Ovary (tissue), 9 donors: ENCODE data around the gene HORMAD2. TPM values are rescaled to one million over a fixed set of nuclear protein-coding genes. Genes with fewer than 3 reads are reported as not detected.

Experiments used
- DNase-seq, 5 donors: peaks; one replicate each; pipeline ENCODE4 v3.0.0-alpha.2; 2019 to 2020
- H3K27ac ChIP-seq, 2 donors: fragments of 200-600 bp; one replicate each; pipeline versions ENCODE4 v1.5.1 to v1.8.0; 2019 to 2022
- H3K27me3 ChIP-seq: fragments of 200-600 bp; one replicate; pipeline ENCODE4 v1.8.0; 2022
- H3K36me3 ChIP-seq: fragments of 200-600 bp; sonication (generic); one replicate; pipeline ENCODE4 v1.5.1; 2019
- H3K4me1 ChIP-seq: one replicate; pipeline ENCODE4 v1.8.1; 2013; ENCODE audit warnings: mild to moderate bottlenecking, moderate library complexity; ENCODE audit not compliant: insufficient read depth
- H3K4me3 ChIP-seq: fragments of 200-600 bp; sonication (generic); one replicate; pipeline ENCODE4 v1.5.1; 2017
- H3K9me3 ChIP-seq, 2 donors: fragments of 200-600 bp in 1 of 2; sonication (generic) in 1 of 2; one replicate each; pipeline versions ENCODE4 v1.5.1 to v1.8.1; 2013 to 2019; ENCODE audit warnings: mild to moderate bottlenecking in 1 of 2, moderate library complexity in 1 of 2
- EP300 ChIP-seq: sonication (generic); formaldehyde crosslinking; IDR thresholded peaks from one replicate; pipeline ENCODE4 v1.6.1; 2017; ENCODE audit warnings: antibody characterized with exemption
- POLR2A ChIP-seq: fragments of 450-650 bp; IDR thresholded peaks from one replicate; pipeline ENCODE4 v1.6.1; 2017; ENCODE audit warnings: antibody characterized with exemption, mild to moderate bottlenecking, moderate library complexity
- WGBS, 3 donors: extraction: QIAGEN DNeasy Blood & Tissue Kit in 1 of 3; methylation state at CpG; one replicate each; pipeline versions ENCODE4 v1.1.5 to v1.1.7; 2013 to 2017; 5-methylcytosine and 5-hydroxymethylcytosine counted together
- intact Hi-C, 4 donors: fragments of 100-400 bp; cut with DNase I; formaldehyde crosslinking; loops; one replicate each; pipeline versions ENCODE4 v1.11.0 to v1.15.1; 2022 to 2023
- polyA plus RNA-seq, 2 donors: library from polyadenylated mRNA; stranded (reverse); fragments of 200-250 nt in 1 of 2; fragments of 350-450 nt in 1 of 2; fragmentation: Illumina TruSeq in 1 of 2; extraction: RNeasy Lipid Tissue Mini Kit (QIAGEN cat#74804) in 1 of 2; gene quantifications; one replicate each; pipeline ENCODE4 v1.2.3, GENCODE V29; 2013 to 2014
- total RNA-seq, 7 donors: library from RNA; depleted of rRNA in 2 of 7; stranded (reverse); fragments of >200 nt in 2 of 7; fragmentation: NEBNext Ultra II Directional in 3 of 7; extraction: Animal tissue kit (Norgen Biotek cat#: 25700) in 3 of 7; gene quantifications; one replicate each; pipeline versions ENCODE4 v1.1.0 to v1.2.4, GENCODE V29; 2016 to 2023
- TF ChIP-seq, protein P1 (sequence below), 3 donors: fragments of 450-650 bp in 2 of 3; fragments of 200-600 bp in 1 of 3; IDR thresholded peaks; one replicate each; pipeline versions ENCODE4 v1.5.1 to v1.8.0; 2016 to 2022; ENCODE audit warnings: antibody characterized with exemption in 3 of 3, mild to moderate bottlenecking in 1 of 3
- donor health status: DM: no; HTN: no; CAD: no; lungs with moderate emphysema.
- donor health status: DM: no; HTN: no; CAD: no.
- donor health status: Bipolar disorder and iron deficiency.
- donor health status: DM: yes; HTN: yes; CAD: no.
- donor health status: DM: no; HTN: no; CAD: no.
- donor health status: DM: yes; HTN: yes; CAD: no.

Gene HORMAD2
- total and polyA plus RNA-seq, 9 donors = not detected

DNA sequence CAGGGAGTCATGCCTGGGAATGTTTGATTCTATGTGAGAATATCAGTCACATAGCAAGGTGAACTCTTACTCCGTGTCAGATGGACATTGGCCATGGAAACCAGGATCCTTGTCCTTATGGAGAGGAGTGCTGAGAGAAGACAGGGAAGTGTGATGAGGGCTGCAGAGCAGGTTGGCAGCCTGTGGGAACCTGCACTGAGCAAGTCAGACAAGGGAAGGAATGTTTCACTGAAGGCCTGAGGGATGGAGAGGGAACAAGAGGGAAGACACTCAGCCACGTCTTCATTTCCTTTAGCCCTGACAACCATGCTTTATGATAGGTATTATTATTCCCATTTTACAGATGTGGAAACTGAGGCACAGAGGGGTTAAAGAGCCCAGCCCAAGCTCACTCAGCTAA, 38.4 kb upstream of the HORMAD2 start:
- intact Hi-C loops = no loop called here
- H3K4me1 ChIP-seq = no peaks in the 10 kb centered on the region
- H3K27ac ChIP-seq = no peak overlapping the region
- H3K9me3 ChIP-seq = no peaks in the 10 kb centered on the region
- H3K4me3 ChIP-seq = no peak overlapping the region
- DNase-seq = no peak
- H3K36me3 ChIP-seq = no peaks in the 10 kb centered on the region
- 86 to 90% (median 90%) methylated on average over 2 of the region's 2 CpGs for WGBS, 3 donors
- TF ChIP-seq, protein P1, sequence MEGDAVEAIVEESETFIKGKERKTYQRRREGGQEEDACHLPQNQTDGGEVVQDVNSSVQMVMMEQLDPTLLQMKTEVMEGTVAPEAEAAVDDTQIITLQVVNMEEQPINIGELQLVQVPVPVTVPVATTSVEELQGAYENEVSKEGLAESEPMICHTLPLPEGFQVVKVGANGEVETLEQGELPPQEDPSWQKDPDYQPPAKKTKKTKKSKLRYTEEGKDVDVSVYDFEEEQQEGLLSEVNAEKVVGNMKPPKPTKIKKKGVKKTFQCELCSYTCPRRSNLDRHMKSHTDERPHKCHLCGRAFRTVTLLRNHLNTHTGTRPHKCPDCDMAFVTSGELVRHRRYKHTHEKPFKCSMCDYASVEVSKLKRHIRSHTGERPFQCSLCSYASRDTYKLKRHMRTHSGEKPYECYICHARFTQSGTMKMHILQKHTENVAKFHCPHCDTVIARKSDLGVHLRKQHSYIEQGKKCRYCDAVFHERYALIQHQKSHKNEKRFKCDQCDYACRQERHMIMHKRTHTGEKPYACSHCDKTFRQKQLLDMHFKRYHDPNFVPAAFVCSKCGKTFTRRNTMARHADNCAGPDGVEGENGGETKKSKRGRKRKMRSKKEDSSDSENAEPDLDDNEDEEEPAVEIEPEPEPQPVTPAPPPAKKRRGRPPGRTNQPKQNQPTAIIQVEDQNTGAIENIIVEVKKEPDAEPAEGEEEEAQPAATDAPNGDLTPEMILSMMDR (IDR thresholded peaks at IDR 0.05) = no peak
- TF ChIP-seq POLR2A (no peak), EP300 (no peak)
- no peaks in the 10 kb centered on the region for H3K27me3 ChIP-seq

DNA sequence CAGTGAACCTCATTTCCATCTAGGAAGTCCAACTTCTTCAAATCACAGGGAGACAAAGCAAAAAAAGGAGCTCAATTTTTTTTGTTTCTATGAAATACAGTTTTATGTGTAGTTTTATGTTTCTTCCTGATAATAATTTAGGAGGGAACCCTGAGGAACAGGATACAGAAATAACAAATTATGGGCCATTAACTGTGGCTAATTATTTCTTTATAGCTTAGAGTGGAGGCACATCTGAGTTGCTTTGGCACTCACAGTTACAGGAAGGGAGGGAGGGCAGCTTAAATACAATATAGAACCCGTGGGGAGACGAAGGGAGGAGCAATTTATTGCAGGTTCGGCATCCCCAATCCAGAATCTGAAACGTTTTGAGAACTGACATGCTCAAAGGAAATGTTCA, 37.1 kb upstream of the HORMAD2 start:
- Histone ChIP-seq H3K4me1 (no peaks in the 10 kb centered on the region), H3K36me3 (no peaks in the 10 kb centered on the region), H3K27ac (no peak overlapping the region), H3K4me3 (no peak overlapping the region), H3K27me3 (no peaks in the 10 kb centered on the region), H3K9me3 (no peaks in the 10 kb centered on the region)
- TF ChIP-seq POLR2A = no peak
- no peak for DNase-seq
- WGBS, 3 donors = 31 to 37% (median 32%) methylated on average over 4 of the region's 4 CpGs
- intact Hi-C loops = no loop called here

DNA sequence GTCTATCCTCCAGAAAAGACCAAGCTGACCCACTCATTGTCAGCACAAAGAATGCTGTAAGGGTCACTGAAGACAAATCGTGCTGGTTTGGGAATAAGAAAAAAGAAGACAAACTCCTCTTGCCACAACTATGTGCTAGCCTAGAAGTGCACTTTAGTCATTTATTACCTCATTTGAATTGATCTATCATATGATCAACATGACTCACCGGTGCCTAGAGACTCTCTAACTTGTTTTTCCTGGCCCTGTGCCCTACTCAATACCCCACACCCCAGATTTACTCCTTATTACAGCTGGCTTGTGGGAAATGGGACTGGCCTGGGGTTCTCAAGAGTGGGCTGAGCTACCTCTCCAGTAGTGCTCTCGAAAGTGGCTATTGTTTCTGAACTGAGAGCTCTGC, 35.9 kb upstream of the HORMAD2 start:
- H3K27me3 ChIP-seq = no peaks in the 10 kb centered on the region
- intact Hi-C loops = no loop called here
- H3K27ac ChIP-seq = no peak overlapping the region
- no peaks in the 10 kb centered on the region for H3K9me3 ChIP-seq
- H3K36me3 ChIP-seq = no peaks in the 10 kb centered on the region
- TF ChIP-seq, protein P1 (IDR thresholded peaks at IDR 0.05) = no peak
- no peak for TF ChIP-seq EP300
- no peak overlapping the region for H3K4me3 ChIP-seq
- WGBS, 3 donors = 30 to 37% (median 35%) methylated on average over 3 of the region's 3 CpGs
- H3K4me1 ChIP-seq = no peaks in the 10 kb centered on the region
- no peak for DNase-seq

DNA sequence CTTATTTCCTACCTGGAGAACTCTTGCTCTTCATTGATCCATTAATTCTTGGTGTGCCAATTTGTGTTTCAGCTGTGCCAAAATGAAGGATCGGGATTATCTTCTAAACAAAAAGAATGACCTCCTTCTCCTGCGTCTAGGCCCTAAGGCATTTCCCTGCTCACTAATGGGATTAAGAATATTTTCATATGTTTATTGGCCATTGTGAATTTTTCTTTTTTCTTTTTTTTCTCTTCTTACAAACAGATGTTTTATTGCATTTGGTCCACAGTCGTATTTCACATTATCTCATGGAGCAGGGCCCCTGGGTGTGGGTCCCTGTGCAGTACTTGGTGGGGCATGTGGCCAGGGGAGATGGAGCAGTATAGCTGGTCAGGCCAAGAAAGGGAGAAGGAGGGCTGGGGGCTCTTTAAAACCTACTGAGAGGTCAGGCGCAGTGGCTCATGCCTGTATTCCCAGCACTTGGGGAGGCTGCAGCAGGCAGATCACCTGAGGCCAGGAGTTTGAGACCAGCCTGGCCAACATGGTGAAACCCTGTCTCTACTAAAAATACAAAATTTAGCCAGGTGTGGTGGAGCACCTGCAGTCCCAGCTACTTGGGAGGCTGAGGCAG, 35.3 kb upstream of the HORMAD2 start:
- Histone ChIP-seq H3K4me1 (no peaks in the 10 kb centered on the region), H3K9me3 (no peaks in the 10 kb centered on the region), H3K27me3 (no peaks in the 10 kb centered on the region), H3K27ac (no peak overlapping the region), H3K4me3 (no peak overlapping the region), H3K36me3 (no peaks in the 10 kb centered on the region)
- no peak for TF ChIP-seq POLR2A
- no peak for DNase-seq
- 77 to 81% (median 78%) methylated on average over 4 of the region's 4 CpGs for WGBS, 3 donors
- intact Hi-C loops = no loop called here

DNA sequence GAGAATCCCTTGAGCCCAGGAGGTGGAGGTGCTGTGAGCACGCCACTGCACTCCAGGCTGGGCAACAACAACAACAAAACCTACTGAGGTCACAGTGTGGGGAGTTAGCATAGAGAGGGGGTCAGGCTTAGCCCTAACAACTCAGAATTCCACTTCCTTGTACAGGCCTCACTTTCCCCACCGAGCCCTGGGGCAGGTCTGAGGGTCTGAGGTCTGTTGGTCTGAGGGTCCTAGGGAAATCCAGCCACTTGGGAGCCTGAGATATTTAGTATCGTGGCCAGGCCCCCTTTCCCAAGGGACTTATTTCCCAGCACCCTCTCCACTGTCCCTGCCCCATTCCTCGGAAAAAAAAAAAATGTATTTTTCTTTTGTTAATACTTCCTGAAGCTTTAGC, 34.8 kb upstream of the HORMAD2 start:
- intact Hi-C loops = no loop called here
- TF ChIP-seq POLR2A (no peak), EP300 (no peak)
- Histone ChIP-seq H3K27ac (no peak overlapping the region), H3K27me3 (no peaks in the 10 kb centered on the region), H3K36me3 (no peaks in the 10 kb centered on the region), H3K9me3 (no peaks in the 10 kb centered on the region), H3K4me1 (no peaks in the 10 kb centered on the region), H3K4me3 (no peak overlapping the region)
- 75 to 89% (median 83%) methylated on average over 4 of the region's 4 CpGs for WGBS, 3 donors
- DNase-seq = no peak

DNA sequence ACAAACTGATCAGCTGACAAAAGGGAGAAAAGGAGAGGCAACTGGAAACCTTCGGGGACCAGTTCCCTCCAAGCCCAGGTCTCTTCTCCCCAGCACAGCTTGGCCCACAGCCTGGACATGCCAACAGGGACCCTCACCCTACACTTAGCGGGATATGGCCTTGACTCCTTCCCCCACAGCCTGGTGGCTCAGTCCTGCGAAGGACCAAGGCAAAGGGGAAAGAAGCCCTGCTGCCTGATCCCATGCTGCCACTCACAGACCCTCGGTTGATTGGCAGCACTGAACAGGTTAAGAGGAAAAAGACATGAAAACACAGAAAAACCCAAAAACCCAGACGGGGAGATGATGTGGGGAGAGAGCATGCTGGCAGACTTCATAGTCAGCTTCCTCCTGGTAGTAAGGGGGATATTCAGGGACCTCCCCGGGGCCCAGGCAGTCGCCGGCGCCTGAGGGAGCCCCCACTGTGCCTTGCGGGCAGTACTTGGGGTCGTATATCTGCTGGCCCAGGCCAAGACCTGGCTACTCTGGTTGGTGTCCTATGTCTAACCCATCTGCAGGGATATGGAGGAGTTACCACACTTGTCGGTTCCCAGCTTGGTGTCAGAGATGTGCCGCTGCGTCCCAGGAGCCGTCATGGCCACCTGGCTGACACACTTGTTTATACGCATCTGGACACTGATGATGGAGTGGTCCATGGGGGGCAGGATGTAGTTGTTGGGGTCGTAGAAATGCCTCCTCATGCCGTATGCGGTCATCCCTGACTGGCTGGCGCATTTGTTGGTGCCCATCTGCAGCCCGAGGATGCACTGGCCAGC, 34.2 kb upstream of the HORMAD2 start:
- no peaks in the 10 kb centered on the region for H3K4me1 ChIP-seq
- intact Hi-C loops = no loop called here
- no peak overlapping the region for H3K4me3 ChIP-seq
- TF ChIP-seq EP300 (no peak), POLR2A (no peak)
- TF ChIP-seq, protein P1 (IDR thresholded peaks at IDR 0.05) = no peak
- no peaks in the 10 kb centered on the region for H3K9me3 ChIP-seq
- H3K36me3 ChIP-seq = no peaks in the 10 kb centered on the region
- WGBS, 3 donors = 88 to 92% (median 90%) methylated on average over 21 of the region's 21 CpGs
- no peak overlapping the region for H3K27ac ChIP-seq
- DNase-seq = no peak
- H3K27me3 ChIP-seq = no peaks in the 10 kb centered on the region
